Skeletal muscle satellite cell (primary cell): Measurements from ENCODE around the gene LRRC74A.
"Not testable (repeated sequence)": the region's sequence is repeated elsewhere in the genome, so short reads cannot be mapped to it uniquely, and the experiment has no call there.

Experiments
- H3K27me3 ChIP-seq: 2 replicates; pipeline ENCODE4 v1.7.0; 2013; ENCODE audit warnings: low read length; ENCODE audit not compliant: control insufficient read depth, insufficient read depth
- H3K36me3 ChIP-seq: 2 replicates; pipeline ENCODE4 v1.7.0; 2013; ENCODE audit warnings: mild to moderate bottlenecking, control low read depth, low read length; ENCODE audit not compliant: insufficient read depth
- H3K4me1 ChIP-seq: 2 replicates; pipeline ENCODE4 v1.7.0; 2013; ENCODE audit warnings: low read length; ENCODE audit not compliant: control insufficient read depth, insufficient read depth
- H3K4me2 ChIP-seq: 2 replicates; pipeline ENCODE4 v1.7.0; 2013; ENCODE audit warnings: mild to moderate bottlenecking, low read length
- H3K4me3 ChIP-seq: 2 replicates; pipeline ENCODE4 v1.7.0; 2013; ENCODE audit warnings: low read length
- H3K9ac ChIP-seq: 2 replicates; pipeline ENCODE4 v1.7.0; 2013; ENCODE audit warnings: mild to moderate bottlenecking, low read depth, low read length, moderate library complexity
- H3K9me3 ChIP-seq: replicated peaks from 2 replicates; pipeline ENCODE4 v1.7.0; 2013; ENCODE audit warnings: mild to moderate bottlenecking, control low read depth, low read length

The LRRC74A gene

GRCh38 chr14:76901171-76902055 is 75.2 kb downstream of the LRRC74A start:
- peaks cover 39% of the 10 kb centered on the region for H3K4me1 ChIP-seq
- H3K36me3 ChIP-seq: no peaks in the 10 kb centered on the region
- H3K4me2 ChIP-seq: no peak overlapping the region
- H3K4me3 ChIP-seq: no peak overlapping the region
- no peak overlapping the region for H3K9ac ChIP-seq
- H3K9me3 ChIP-seq: no peaks in the 10 kb centered on the region
- no peaks in the 10 kb centered on the region for H3K27me3 ChIP-seq

DNA sequence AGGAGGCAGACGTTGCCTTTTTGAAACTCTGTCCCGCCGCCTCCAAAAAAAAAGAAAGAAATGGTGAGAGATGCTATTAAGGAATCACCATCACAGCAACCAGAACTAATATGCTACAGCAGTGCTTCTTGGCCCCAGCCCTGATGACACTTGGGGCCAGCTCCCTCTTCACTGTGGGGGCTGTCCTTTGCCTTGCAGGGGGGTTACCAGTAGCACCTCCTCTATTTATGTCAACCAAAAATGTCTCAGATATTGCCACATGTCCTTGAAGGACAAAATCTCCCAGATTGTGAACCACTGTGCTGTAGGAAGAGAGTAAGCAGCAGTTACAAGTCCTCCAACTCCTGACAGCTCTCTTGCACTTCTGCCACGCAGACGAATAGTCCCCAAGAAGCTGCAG is 76.4 kb downstream of the LRRC74A start:
- H3K27me3 ChIP-seq: no peaks in the 10 kb centered on the region
- no peaks in the 10 kb centered on the region for H3K9me3 ChIP-seq
- no peak overlapping the region for H3K9ac ChIP-seq
- H3K4me2 ChIP-seq: no peak overlapping the region
- no peaks in the 10 kb centered on the region for H3K36me3 ChIP-seq
- peaks cover 39% of the 10 kb centered on the region for H3K4me1 ChIP-seq
- H3K4me3 ChIP-seq: no peak overlapping the region

GRCh38 chr14:76904100-76904739 is 78.0 kb downstream of the LRRC74A start:
- Histone ChIP-seq H3K36me3 (no peaks in the 10 kb centered on the region), H3K27me3 (no peaks in the 10 kb centered on the region), H3K9me3 (no peaks in the 10 kb centered on the region), H3K4me3 (peak overlapping the region; percentile 63), H3K4me2 (peak overlapping the region; percentile 84), H3K4me1 (peaks cover 39% of the 10 kb centered on the region), H3K9ac (peak overlapping the region; percentile 84)

- no peaks in the 10 kb centered on the region for H3K27me3 ChIP-seq
- no peaks in the 10 kb centered on the region for H3K9me3 ChIP-seq
- peak overlapping the region; percentile 84 for H3K4me2 ChIP-seq
- no peaks in the 10 kb centered on the region for H3K36me3 ChIP-seq
- H3K4me3 ChIP-seq: peak overlapping the region; percentile 63
- H3K9ac ChIP-seq: peak overlapping the region; percentile 84
- H3K4me1 ChIP-seq: peaks cover 39% of the 10 kb centered on the region
These were observed 78.7 kb downstream of the LRRC74A start for GRCh38 chr14:76904740-76905569.

DNA sequence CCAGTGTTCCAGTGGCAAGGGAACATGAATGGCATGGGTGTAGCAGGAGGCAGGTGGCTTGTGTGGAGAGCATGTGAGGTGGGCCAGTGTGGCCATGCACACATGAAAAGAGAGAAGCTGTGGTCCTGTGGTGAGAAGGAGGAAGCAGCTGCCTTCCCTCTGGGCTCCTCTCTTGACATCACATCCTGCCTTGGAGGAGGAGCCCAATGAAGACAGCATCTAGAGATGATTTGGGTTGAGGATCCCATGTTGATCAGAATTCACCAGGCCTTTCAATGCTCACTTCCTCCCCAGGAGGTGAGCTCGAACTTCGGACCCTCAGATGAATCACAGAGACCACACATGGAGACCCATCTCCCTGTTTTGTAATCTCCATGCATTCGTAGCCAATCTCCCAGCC is 82.6 kb downstream of the LRRC74A start:
- no peak overlapping the region for H3K9ac ChIP-seq
- no peak overlapping the region for H3K4me3 ChIP-seq
- H3K27me3 ChIP-seq: no peaks in the 10 kb centered on the region
- no peaks in the 10 kb centered on the region for H3K36me3 ChIP-seq
- no peak overlapping the region for H3K4me2 ChIP-seq
- H3K9me3 ChIP-seq: no peaks in the 10 kb centered on the region
- H3K4me1 ChIP-seq: peaks cover 25% of the 10 kb centered on the region

DNA sequence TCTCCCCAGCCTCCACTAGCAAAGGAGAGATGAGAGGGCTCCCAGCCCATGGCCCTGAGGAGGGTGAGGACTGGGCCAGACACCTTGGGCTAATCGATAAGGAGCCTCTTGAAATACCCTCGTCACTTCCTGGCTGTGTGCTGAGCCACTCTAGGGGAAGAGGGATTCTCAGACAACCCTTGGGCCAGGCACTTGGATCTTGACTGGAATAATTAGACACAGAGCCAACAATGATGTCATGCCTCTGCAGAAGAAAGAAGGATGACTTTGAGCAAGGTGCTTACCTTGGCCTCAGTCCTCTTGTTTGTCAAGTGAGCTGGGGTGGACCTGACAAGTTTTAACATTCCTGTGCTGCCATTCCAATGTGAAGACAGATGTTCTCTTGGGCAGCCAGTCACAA is 83.1 kb downstream of the LRRC74A start:
- H3K9ac ChIP-seq: no peak overlapping the region
- peaks cover 21% of the 10 kb centered on the region for H3K4me1 ChIP-seq
- no peak overlapping the region for H3K4me3 ChIP-seq
- no peaks in the 10 kb centered on the region for H3K9me3 ChIP-seq
- H3K36me3 ChIP-seq: no peaks in the 10 kb centered on the region
- H3K4me2 ChIP-seq: no peak overlapping the region
- H3K27me3 ChIP-seq: no peaks in the 10 kb centered on the region

GRCh38 chr14:76910371-76910890 is 84.2 kb downstream of the LRRC74A start:
- peaks cover 11% of the 10 kb centered on the region for H3K4me1 ChIP-seq
- H3K9me3 ChIP-seq: no peaks in the 10 kb centered on the region
- no peaks in the 10 kb centered on the region for H3K27me3 ChIP-seq
- H3K9ac ChIP-seq: no peak overlapping the region
- no peak overlapping the region for H3K4me3 ChIP-seq
- no peaks in the 10 kb centered on the region for H3K36me3 ChIP-seq
- no peak overlapping the region for H3K4me2 ChIP-seq

GRCh38 chr14:76911473-76911872 is 85.3 kb downstream of the LRRC74A start:
- peaks cover 7% of the 10 kb centered on the region for H3K4me1 ChIP-seq
- no peak overlapping the region for H3K9ac ChIP-seq
- no peaks in the 10 kb centered on the region for H3K27me3 ChIP-seq
- no peak overlapping the region for H3K4me3 ChIP-seq
- no peaks in the 10 kb centered on the region for H3K36me3 ChIP-seq
- H3K9me3 ChIP-seq: no peaks in the 10 kb centered on the region
- no peak overlapping the region for H3K4me2 ChIP-seq

DNA sequence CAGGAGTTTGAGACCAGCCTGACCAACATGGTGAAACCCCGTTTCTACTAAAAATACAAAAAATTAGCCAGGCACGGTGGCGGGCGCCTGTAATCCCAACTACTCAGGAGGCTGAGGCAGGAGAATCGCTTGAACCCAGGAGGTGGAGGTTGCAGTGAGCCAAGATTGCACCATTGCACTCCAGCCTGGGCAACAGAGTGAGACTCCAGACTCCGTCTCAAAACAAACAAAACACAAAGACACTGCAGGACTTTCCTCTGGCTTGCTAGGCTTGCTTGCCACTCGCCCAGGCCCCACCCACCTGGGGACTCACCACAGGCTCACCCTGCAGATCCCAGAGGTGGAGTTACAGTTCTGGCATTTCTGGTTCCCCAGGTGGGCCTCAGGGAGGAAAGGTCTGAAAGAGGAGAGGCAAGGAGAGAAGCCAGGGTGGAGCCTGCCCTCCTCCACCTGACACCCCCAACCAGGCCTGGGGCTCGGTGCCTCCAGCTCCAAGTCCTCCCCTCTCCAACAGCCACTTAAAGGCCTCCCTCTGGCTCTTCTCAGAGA is 88.4 kb downstream of the LRRC74A start:
- not testable (repeated sequence) for H3K36me3 ChIP-seq, H3K27me3 ChIP-seq, H3K4me3 ChIP-seq, H3K9ac ChIP-seq, H3K4me2 ChIP-seq, H3K9me3 ChIP-seq
- peaks cover 34% of the 10 kb centered on the region for H3K4me1 ChIP-seq

DNA sequence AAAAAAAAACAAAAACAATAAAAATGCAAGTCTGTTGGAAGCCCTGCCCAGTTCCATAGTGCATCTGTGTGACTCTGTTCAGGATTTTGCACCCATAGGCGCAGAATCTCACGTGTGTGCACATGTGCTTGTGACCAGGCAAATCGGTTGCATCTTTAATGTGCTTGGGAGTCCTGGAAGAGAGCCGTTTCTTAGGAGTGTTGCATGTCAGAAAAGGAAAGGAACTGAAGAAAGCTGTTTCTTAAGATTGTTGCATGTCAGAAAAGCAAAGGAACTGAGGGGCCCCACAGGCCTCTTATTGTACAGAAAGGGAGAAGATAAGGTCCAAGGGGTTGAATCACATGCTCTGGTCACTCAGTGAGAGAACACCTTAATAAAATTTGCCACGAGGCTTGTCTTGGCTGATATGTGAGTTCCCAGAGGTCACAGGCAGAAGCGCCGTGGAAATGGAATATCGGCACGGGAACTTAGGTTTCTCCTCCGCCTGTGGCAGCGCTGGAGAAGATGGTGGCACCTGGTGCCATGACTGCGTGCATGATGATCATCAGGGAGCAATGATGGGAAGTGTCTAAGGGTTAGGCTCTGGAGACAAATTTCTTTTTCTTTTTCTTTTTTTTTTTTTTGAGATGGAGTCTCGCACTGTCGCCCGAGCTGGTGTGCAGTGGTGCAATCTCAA is 90.0 kb downstream of the LRRC74A start:
- Histone ChIP-seq H3K9ac (no peak overlapping the region), H3K27me3 (no peaks in the 10 kb centered on the region), H3K4me3 (no peak overlapping the region), H3K36me3 (no peaks in the 10 kb centered on the region), H3K4me1 (peaks cover 49% of the 10 kb centered on the region), H3K4me2 (no peak overlapping the region), H3K9me3 (no peaks in the 10 kb centered on the region)
